ENCODE measurements around the gene DEF6. TPM values are rescaled to one million over a fixed set of nuclear protein-coding genes. Genes with fewer than 3 reads are reported as not detected.

DEF6 gene
- total RNA-seq, 2 experiments from 2014 or later = 89.9 to 90.6 TPM

- H3K9me3 Mint-ChIP-seq = no peaks in the 10 kb centered on the region
- H3K4me3 Mint-ChIP-seq = no peak overlapping the region
- H3K27ac Mint-ChIP-seq = no peak overlapping the region
- peaks cover 56% of the 10 kb centered on the region for H3K4me1 Mint-ChIP-seq (ENCODE audit: low read depth)
- no peak for DNase-seq
- intact Hi-C loops (cut with micrococcal nuclease) = no loop called here
- peaks cover 2% of the 10 kb centered on the region for H3K36me3 Mint-ChIP-seq (ENCODE audit: low read depth)
- CTCF ChIA-PET = no interaction called here
- no peaks in the 10 kb centered on the region for H3K27me3 Mint-ChIP-seq (ENCODE audit: low read depth)
Measured at GRCh38 chr6:35262596-35262995, 35.0 kb upstream of the DEF6 start.

- H3K4me3 Mint-ChIP-seq = no peak overlapping the region
- H3K4me1 Mint-ChIP-seq (ENCODE audit: low read depth) = peaks cover 58% of the 10 kb centered on the region
Measured at GRCh38 chr6:35264550-35265274, 32.9 kb upstream of the DEF6 start.

GRCh38 chr6:35265523-35265922 lies 32.1 kb upstream of the DEF6 start:
- no peak overlapping the region for H3K4me3 Mint-ChIP-seq
- no peaks in the 10 kb centered on the region for H3K27me3 Mint-ChIP-seq (ENCODE audit: low read depth)
- peaks cover 52% of the 10 kb centered on the region for H3K4me1 Mint-ChIP-seq (ENCODE audit: low read depth)
- intact Hi-C loops (cut with micrococcal nuclease) = no loop called here
- H3K36me3 Mint-ChIP-seq (ENCODE audit: low read depth) = peaks cover 6% of the 10 kb centered on the region
- no peak overlapping the region for H3K27ac Mint-ChIP-seq
- CTCF ChIA-PET = interaction anchor here (0.7 to 1.5 kb wide), 2 partner anchors 32 to 193 kb away, joined by 3 read pairs; partner anchors contain the start of gene DEF6
- DNase-seq = no peak
- H3K9me3 Mint-ChIP-seq = no peaks in the 10 kb centered on the region

More at GRCh38 chr6:35264550-35265274, 32.9 kb upstream of the DEF6 start:
- no peak overlapping the region for H3K27ac Mint-ChIP-seq
- DNase-seq = no peak
- intact Hi-C loops (cut with micrococcal nuclease) = no loop called here
- CTCF ChIA-PET = interaction anchor here (0.5 to 1.5 kb wide), 5 partner anchors 33 to 473 kb away, joined by 3 read pairs; partner anchors contain the start of genes ARMC12 and DEF6
- no peaks in the 10 kb centered on the region for H3K9me3 Mint-ChIP-seq
- H3K27me3 Mint-ChIP-seq (ENCODE audit: low read depth) = no peaks in the 10 kb centered on the region
- H3K36me3 Mint-ChIP-seq (ENCODE audit: low read depth) = peaks cover 2% of the 10 kb centered on the region

DNA sequence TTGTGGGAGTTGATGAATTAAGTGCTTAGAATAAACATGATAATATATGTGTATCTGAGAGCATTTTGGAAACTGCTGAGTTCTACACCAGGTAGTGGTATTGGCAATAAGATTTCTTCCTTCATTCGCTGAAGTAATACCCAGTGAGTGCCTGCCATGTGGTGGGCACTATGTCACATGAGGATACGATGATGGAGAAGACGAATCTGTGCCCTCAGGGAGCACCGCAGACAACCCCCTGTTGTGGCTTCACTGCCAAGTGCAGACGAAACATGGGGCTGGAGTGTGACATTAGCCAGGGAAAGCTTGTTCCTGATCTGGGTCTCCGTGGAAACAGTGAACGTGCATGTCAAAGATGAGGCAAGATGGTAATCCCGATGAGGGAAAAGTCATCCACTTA lies 30.2 kb upstream of the DEF6 start:
- Mint-ChIP-seq H3K4me1 (ENCODE audit: low read depth) (peaks cover 37% of the 10 kb centered on the region), H3K36me3 (ENCODE audit: low read depth) (peaks cover 7% of the 10 kb centered on the region), H3K9me3 (no peaks in the 10 kb centered on the region), H3K27me3 (ENCODE audit: low read depth) (no peaks in the 10 kb centered on the region), H3K4me3 (no peak overlapping the region), H3K27ac (no peak overlapping the region)
- intact Hi-C loops (cut with micrococcal nuclease) = no loop called here
- DNase-seq = no peak
- CTCF ChIA-PET = interaction anchor here (0.7 to 1.0 kb wide), 2 partner anchors 62 to 1102 kb away, joined by 3 read pairs; no protein-coding TSS in a partner anchor

GRCh38 chr6:35267897-35268296 lies 29.7 kb upstream of the DEF6 start:
- Mint-ChIP-seq H3K27ac (no peak overlapping the region), H3K9me3 (no peaks in the 10 kb centered on the region), H3K4me3 (no peak overlapping the region), H3K27me3 (ENCODE audit: low read depth) (no peaks in the 10 kb centered on the region), H3K4me1 (ENCODE audit: low read depth) (peaks cover 32% of the 10 kb centered on the region), H3K36me3 (ENCODE audit: low read depth) (peaks cover 7% of the 10 kb centered on the region)
- intact Hi-C loops (cut with micrococcal nuclease) = no loop called here
- CTCF ChIA-PET = interaction anchor here (1.0 kb wide), 1 partner anchor 62 kb away, joined by 3 read pairs; no protein-coding TSS in a partner anchor
- DNase-seq = no peak

DNA sequence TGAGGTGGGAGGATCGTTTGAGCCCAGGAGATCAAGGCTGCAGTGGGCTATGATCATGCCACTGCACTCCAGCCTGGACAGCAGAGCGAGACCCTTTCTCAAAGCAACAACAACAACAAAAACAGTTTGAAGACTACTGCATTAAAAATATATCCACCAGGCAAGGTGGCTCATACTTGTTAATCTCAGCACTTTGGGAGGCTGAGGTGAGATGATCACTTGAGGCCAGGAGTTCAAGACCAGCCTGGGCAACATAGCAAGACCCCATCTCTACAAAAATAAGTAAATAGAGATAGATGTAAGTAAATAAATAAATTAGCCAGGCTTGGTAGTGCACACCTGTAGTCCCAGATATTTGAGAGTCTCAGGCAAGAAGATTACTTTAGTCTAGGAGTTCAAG lies 25.6 kb upstream of the DEF6 start:
- DNase-seq = no peak
- CTCF ChIA-PET = no interaction called here
- peaks cover 15% of the 10 kb centered on the region for H3K4me1 Mint-ChIP-seq (ENCODE audit: low read depth)
- intact Hi-C loops (cut with micrococcal nuclease) = no loop called here
- no peaks in the 10 kb centered on the region for H3K27me3 Mint-ChIP-seq (ENCODE audit: low read depth)
- peaks cover 7% of the 10 kb centered on the region for H3K36me3 Mint-ChIP-seq (ENCODE audit: low read depth)
- no peaks in the 10 kb centered on the region for H3K9me3 Mint-ChIP-seq
- H3K4me3 Mint-ChIP-seq = no peak overlapping the region
- H3K27ac Mint-ChIP-seq = no peak overlapping the region

- Mint-ChIP-seq H3K27me3 (ENCODE audit: low read depth) (no peaks in the 10 kb centered on the region), H3K36me3 (ENCODE audit: low read depth) (peaks cover 5% of the 10 kb centered on the region), H3K9me3 (no peaks in the 10 kb centered on the region), H3K27ac (no peak overlapping the region), H3K4me3 (no peak overlapping the region), H3K4me1 (ENCODE audit: low read depth) (peaks cover 5% of the 10 kb centered on the region)
- intact Hi-C loops (cut with micrococcal nuclease) = no loop called here
- CTCF ChIA-PET = no interaction called here
- DNase-seq = no peak
Measured at GRCh38 chr6:35273822-35274559, 23.6 kb upstream of the DEF6 start.

- H3K4me1 Mint-ChIP-seq (ENCODE audit: low read depth) = peaks cover 5% of the 10 kb centered on the region
- CTCF ChIA-PET = no interaction called here
- no peak overlapping the region for H3K4me3 Mint-ChIP-seq
- no peaks in the 10 kb centered on the region for H3K9me3 Mint-ChIP-seq
- intact Hi-C loops (cut with micrococcal nuclease) = no loop called here
- H3K36me3 Mint-ChIP-seq (ENCODE audit: low read depth) = no peaks in the 10 kb centered on the region
- H3K27me3 Mint-ChIP-seq (ENCODE audit: low read depth) = no peaks in the 10 kb centered on the region
- no peak for DNase-seq
- H3K27ac Mint-ChIP-seq = no peak overlapping the region
Measured at GRCh38 chr6:35275744-35276260, 21.8 kb upstream of the DEF6 start.

DNA sequence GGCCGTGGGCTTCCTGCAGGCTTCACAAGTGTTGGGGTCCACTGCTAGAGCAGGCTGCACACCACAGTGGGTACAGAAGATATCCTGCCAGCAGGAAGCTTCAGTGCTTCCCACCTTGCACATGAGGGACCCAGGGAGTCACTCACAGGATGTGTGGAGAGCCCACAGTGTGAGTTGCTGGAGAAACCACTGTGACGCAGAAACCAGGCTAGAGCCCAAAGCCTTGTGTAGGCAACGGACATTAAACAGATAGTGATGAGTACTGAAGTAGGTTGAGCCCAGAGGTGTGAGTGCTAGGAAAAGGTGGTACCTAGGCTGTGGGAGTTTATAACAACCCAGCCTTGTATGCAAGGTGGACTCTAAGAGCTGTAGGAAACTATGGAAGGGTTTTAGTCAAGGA lies 18.9 kb upstream of the DEF6 start:
- H3K4me3 Mint-ChIP-seq = no peak overlapping the region
- CTCF ChIA-PET = interaction anchor here (1.4 kb wide), 1 partner anchor 18 kb away, joined by 3 read pairs; no protein-coding TSS in a partner anchor
- no peaks in the 10 kb centered on the region for H3K27me3 Mint-ChIP-seq (ENCODE audit: low read depth)
- H3K36me3 Mint-ChIP-seq (ENCODE audit: low read depth) = peaks cover 8% of the 10 kb centered on the region
- peaks cover 5% of the 10 kb centered on the region for H3K4me1 Mint-ChIP-seq (ENCODE audit: low read depth)
- intact Hi-C loops (cut with micrococcal nuclease) = no loop called here
- no peak overlapping the region for H3K27ac Mint-ChIP-seq
- no peaks in the 10 kb centered on the region for H3K9me3 Mint-ChIP-seq
- no peak for DNase-seq

DNA sequence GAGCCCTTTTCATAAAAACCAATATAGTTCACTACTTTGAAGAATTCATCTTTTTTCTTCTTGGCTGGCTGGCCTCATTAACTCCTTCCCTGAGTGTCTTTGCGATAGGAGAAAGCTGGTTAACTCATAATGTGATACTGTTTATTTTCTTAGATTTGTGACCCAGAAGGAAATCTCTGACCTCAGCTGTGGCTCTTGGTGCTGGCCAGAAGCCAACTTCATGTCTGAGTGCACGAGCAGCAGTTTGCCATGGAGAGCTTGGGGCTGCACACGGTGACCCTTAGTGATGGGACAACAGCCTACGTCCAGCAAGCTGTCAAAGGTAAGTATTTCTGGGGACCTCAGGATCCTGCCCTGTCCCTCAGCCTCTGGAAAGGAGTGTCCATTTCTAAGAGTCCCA lies 16.7 kb upstream of the DEF6 start:
- CTCF ChIA-PET = no interaction called here
- DNase-seq = no peak
- H3K36me3 Mint-ChIP-seq (ENCODE audit: low read depth) = peaks cover 9% of the 10 kb centered on the region

DNA sequence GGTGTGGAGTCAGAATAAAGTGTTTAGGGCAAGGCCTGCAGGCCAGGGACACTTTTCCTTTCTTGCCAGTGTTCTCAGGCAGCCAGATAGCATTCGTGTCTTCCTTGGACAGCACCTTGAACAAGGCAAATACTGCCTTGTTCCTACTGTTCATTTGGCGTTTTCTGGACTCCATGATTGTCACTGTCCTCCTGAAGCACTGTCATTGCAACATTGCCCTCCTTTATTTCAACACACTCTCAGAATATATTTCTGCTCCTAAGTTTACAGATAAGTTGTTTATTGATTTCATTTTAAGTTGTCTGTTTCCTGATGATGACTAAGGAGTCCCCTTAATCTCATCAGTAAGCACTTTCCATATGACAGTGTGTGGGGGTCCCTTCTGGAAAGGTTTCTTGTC lies 15.1 kb upstream of the DEF6 start:
- Mint-ChIP-seq H3K9me3 (no peaks in the 10 kb centered on the region), H3K36me3 (ENCODE audit: low read depth) (peaks cover 16% of the 10 kb centered on the region), H3K27ac (no peak overlapping the region), H3K4me1 (ENCODE audit: low read depth) (no peaks in the 10 kb centered on the region), H3K4me3 (no peak overlapping the region), H3K27me3 (ENCODE audit: low read depth) (no peaks in the 10 kb centered on the region)
- DNase-seq = no peak
- CTCF ChIA-PET = interaction anchor here (1.1 kb wide), 1 partner anchor 14 kb away, joined by 3 read pairs; no protein-coding TSS in a partner anchor
- intact Hi-C loops (cut with micrococcal nuclease) = no loop called here

More for the DNA sequence above, 16.7 kb upstream of the DEF6 start:
- no peak overlapping the region for H3K4me3 Mint-ChIP-seq
- intact Hi-C loops (cut with micrococcal nuclease) = no loop called here
- H3K27ac Mint-ChIP-seq = no peak overlapping the region
- no peaks in the 10 kb centered on the region for H3K9me3 Mint-ChIP-seq
- H3K27me3 Mint-ChIP-seq (ENCODE audit: low read depth) = no peaks in the 10 kb centered on the region
- no peaks in the 10 kb centered on the region for H3K4me1 Mint-ChIP-seq (ENCODE audit: low read depth)

- H3K4me1 Mint-ChIP-seq (ENCODE audit: low read depth) = no peaks in the 10 kb centered on the region
- no peak overlapping the region for H3K27ac Mint-ChIP-seq
Measured at GRCh38 chr6:35283361-35283760, 14.3 kb upstream of the DEF6 start.

More at GRCh38 chr6:35283361-35283760, 14.3 kb upstream of the DEF6 start:
- H3K36me3 Mint-ChIP-seq (ENCODE audit: low read depth) = peaks cover 16% of the 10 kb centered on the region
- H3K9me3 Mint-ChIP-seq = no peaks in the 10 kb centered on the region
- CTCF ChIA-PET = interaction anchor here (1.1 kb wide), 1 partner anchor 13 kb away, joined by 3 read pairs; no protein-coding TSS in a partner anchor
- no peaks in the 10 kb centered on the region for H3K27me3 Mint-ChIP-seq (ENCODE audit: low read depth)
- no peak for DNase-seq
- H3K4me3 Mint-ChIP-seq = no peak overlapping the region
- intact Hi-C loops (cut with micrococcal nuclease) = no loop called here
